Upper lobe of left lung (tissue), 6 donors: ENCODE measurements around the gene GPR173. TPM values are rescaled to one million over a fixed set of nuclear protein-coding genes. Genes with fewer than 3 reads are reported as not detected.

ENCODE experiments used
- ATAC-seq, 2 donors: fragments of 200-7000 bp; cut with Tn5 transposase; one replicate each; pipeline ENCODE4 v1.9.1; 2022; ENCODE audit warnings: mild to moderate bottlenecking in 2 of 2, moderate library complexity in 2 of 2; ENCODE audit not compliant: low FRiP score in 2 of 2
- DNase-seq, 2 donors: peaks; one replicate each; pipeline ENCODE4 v3.0.0-alpha.2; 2019 to 2020
- H3K27ac ChIP-seq, 4 donors: fragments of 200-600 bp; sonication (generic); one replicate each; pipeline ENCODE4 v1.5.1; 2016 to 2019
- H3K27me3 ChIP-seq, 4 donors: fragments of 200-600 bp; sonication (generic); one replicate each; pipeline ENCODE4 v1.5.1; 2017 to 2019
- H3K36me3 ChIP-seq, 4 donors: fragments of 200-600 bp; sonication (generic); one replicate each; pipeline ENCODE4 v1.5.1; 2016 to 2019
- H3K4me1 ChIP-seq, 4 donors: fragments of 200-600 bp; sonication (generic); one replicate each; pipeline ENCODE4 v1.5.1; 2018 to 2019
- H3K4me3 ChIP-seq, 4 donors: fragments of 200-600 bp; sonication (generic); one replicate each; pipeline ENCODE4 v1.5.1; 2017 to 2019; ENCODE audit warnings: mild to moderate bottlenecking in 2 of 4, moderate library complexity in 1 of 4
- H3K9me3 ChIP-seq, 4 donors: fragments of 200-600 bp; sonication (generic); one replicate each; pipeline ENCODE4 v1.5.1; 2018 to 2019
- CTCF ChIP-seq, 6 experiments: fragments of 450-650 bp in 4 of 6; fragments of 200-600 bp in 2 of 6; sonication (generic) in 2 of 6; IDR thresholded peaks; one replicate each; pipeline ENCODE4 v1.5.1; 2016 to 2019; ENCODE audit warnings: antibody characterized with exemption in 6 of 6
- EP300 ChIP-seq, 4 donors: sonication (generic); formaldehyde crosslinking; IDR thresholded peaks; one replicate each; pipeline ENCODE4 v1.5.1; 2017; ENCODE audit warnings: antibody characterized with exemption in 4 of 4, control low read depth in 2 of 4
- POLR2A ChIP-seq, 4 donors: fragments of 450-650 bp; IDR thresholded peaks; one replicate each; pipeline ENCODE4 v1.5.1; 2016 to 2017; ENCODE audit warnings: antibody characterized with exemption in 4 of 4, mild to moderate bottlenecking in 2 of 4
- POLR2AphosphoS5 ChIP-seq, 2 donors: sonication (generic); formaldehyde crosslinking; IDR thresholded peaks; one replicate each; pipeline ENCODE4 v1.5.1; 2017; ENCODE audit warnings: antibody characterized with exemption in 2 of 2
- WGBS, 2 donors: methylation state at CpG; one replicate each; pipeline ENCODE4 v1.1.5; 2017 to 2018; 5-methylcytosine and 5-hydroxymethylcytosine counted together
- total RNA-seq, 6 donors: library from RNA; depleted of rRNA in 4 of 6; stranded (reverse); fragments of >200 nt in 4 of 6; gene quantifications; one replicate each; pipeline versions ENCODE4 v1.1.0 to v1.2.1, GENCODE V29; 2016 to 2021
- donor health status: DM: no; HTN: no; CAD: no; lungs with moderate emphysema.
- donor health status: DM: no; HTN: yes; CAD: no; lungs with severe emphysema.

GPR173 gene
- total RNA-seq, 6 donors from 2014 or later: 0.46 to 1.3 (median 0.95) TPM

- Histone ChIP-seq H3K36me3 (no peaks in the 10 kb centered on the region), H3K4me1 (peaks cover 0 to 4% (median 0%) of the 10 kb centered on the region in 4 donors), H3K9me3 (no peaks in the 10 kb centered on the region), H3K4me3 (no peak overlapping the region), H3K27ac (no peak overlapping the region), H3K27me3 (no peaks in the 10 kb centered on the region)
- ATAC-seq (no peak), DNase-seq (no peak)
- 82 to 87% methylated on average over 3 of the region's 3 CpGs for WGBS, 2 donors
- no peak for TF ChIP-seq EP300 (IDR thresholded peaks at IDR 0.05)
- no peak for TF ChIP-seq CTCF (IDR thresholded peaks at IDR 0.05)
- no peak for TF ChIP-seq POLR2AphosphoS5 (IDR thresholded peaks at IDR 0.05)
- no peak for TF ChIP-seq POLR2A (IDR thresholded peaks at IDR 0.05)
Measured at GRCh38 chrX:53095796-53096195, 47.2 kb downstream of the GPR173 start.

DNA sequence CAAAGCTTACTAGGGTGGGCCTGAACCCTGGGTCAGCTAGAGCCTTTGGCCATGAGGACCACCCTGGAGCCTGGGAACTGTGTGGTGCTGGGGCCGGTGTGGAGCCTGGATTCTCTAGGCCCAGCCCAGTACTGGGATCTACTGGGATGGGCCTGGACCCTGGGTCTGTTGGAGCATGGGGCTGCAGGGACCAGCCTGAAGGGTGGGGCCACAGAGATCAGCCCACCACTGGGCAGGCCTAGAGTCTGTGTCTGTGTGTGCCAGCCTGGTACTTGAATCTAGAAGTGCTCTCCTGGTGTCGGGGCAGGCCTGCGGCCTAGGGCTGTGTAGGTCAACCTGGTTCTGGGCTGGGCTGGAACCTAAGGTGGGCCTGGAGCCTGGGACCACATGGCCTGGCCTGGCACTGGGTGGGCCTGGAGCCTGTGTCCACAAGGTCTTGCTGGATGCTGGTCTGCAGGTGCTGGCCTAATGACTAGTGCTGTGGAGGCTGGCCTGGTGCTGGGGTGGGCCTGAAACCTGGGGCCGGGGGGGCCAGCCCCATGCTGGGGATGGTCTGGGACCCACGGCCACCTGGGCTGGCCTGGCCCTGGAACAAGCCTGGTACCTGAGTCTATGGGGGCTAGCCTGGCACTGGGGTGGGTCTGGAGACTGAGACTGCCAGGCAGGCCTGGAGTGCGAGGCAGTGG is 66.4 kb downstream of the GPR173 start:
- no peak overlapping the region for H3K27ac ChIP-seq
- H3K4me1 ChIP-seq: no peaks in the 10 kb centered on the region
- no peaks in the 10 kb centered on the region for H3K9me3 ChIP-seq
- DNase-seq: peak in 1 of 2 donors; percentile 36
- H3K4me3 ChIP-seq: no peak overlapping the region
- WGBS, 2 donors: 97% methylated on average over 4 of the region's 6 CpGs; no CpG with 5 or more reads in 1 of the 2 donors
- TF ChIP-seq POLR2A (IDR thresholded peaks at IDR 0.05) (no peak), EP300 (IDR thresholded peaks at IDR 0.05) (no peak), POLR2AphosphoS5 (IDR thresholded peaks at IDR 0.05) (no peak), CTCF (IDR thresholded peaks at IDR 0.05) (no peak)
- peak in 1 of 2 donors; percentile 26 for ATAC-seq
- H3K36me3 ChIP-seq: peaks cover 0 to 5% (median 0%) of the 10 kb centered on the region in 4 donors
- no peaks in the 10 kb centered on the region for H3K27me3 ChIP-seq

GRCh38 chrX:53115550-53115874 is 66.9 kb downstream of the GPR173 start:
- peak in 1 of 2 donors; percentile 40 for ATAC-seq
- 59 to 100% methylated on average over 1 to 2 of the region's 2 CpGs for WGBS, 2 donors
- H3K4me1 ChIP-seq: no peaks in the 10 kb centered on the region
- H3K27me3 ChIP-seq: no peaks in the 10 kb centered on the region
- H3K27ac ChIP-seq: no peak overlapping the region
- H3K9me3 ChIP-seq: no peaks in the 10 kb centered on the region
- TF ChIP-seq POLR2A (IDR thresholded peaks at IDR 0.05) (no peak), POLR2AphosphoS5 (IDR thresholded peaks at IDR 0.05) (no peak), EP300 (IDR thresholded peaks at IDR 0.05) (no peak), CTCF (IDR thresholded peaks at IDR 0.05) (no peak)
- H3K4me3 ChIP-seq: no peak overlapping the region
- peaks cover 0 to 5% (median 0%) of the 10 kb centered on the region in 4 donors for H3K36me3 ChIP-seq
- no peak for DNase-seq

GRCh38 chrX:53116101-53116500 is 67.5 kb downstream of the GPR173 start:
- Histone ChIP-seq H3K36me3 (peaks cover 0 to 5% (median 0%) of the 10 kb centered on the region in 4 donors), H3K4me1 (no peaks in the 10 kb centered on the region), H3K9me3 (no peaks in the 10 kb centered on the region), H3K27me3 (no peaks in the 10 kb centered on the region), H3K27ac (no peak overlapping the region), H3K4me3 (no peak overlapping the region)
- TF ChIP-seq POLR2A (IDR thresholded peaks at IDR 0.05): no peak
- DNase-seq (no peak), ATAC-seq (peak in 1 of 2 donors; percentile 61)
- 60 to 68% methylated on average over 3 of the region's 3 CpGs for WGBS, 2 donors

- no peaks in the 10 kb centered on the region for H3K27me3 ChIP-seq
- TF ChIP-seq POLR2AphosphoS5 (IDR thresholded peaks at IDR 0.05): no peak
- TF ChIP-seq CTCF (IDR thresholded peaks at IDR 0.05): no peak
- no peak for TF ChIP-seq EP300 (IDR thresholded peaks at IDR 0.05)
- TF ChIP-seq POLR2A (IDR thresholded peaks at IDR 0.05): no peak
- H3K27ac ChIP-seq: no peak overlapping the region
- no peaks in the 10 kb centered on the region for H3K9me3 ChIP-seq
- H3K36me3 ChIP-seq: no peaks in the 10 kb centered on the region
- 62 to 67% methylated on average over 1 of the region's 1 CpG for WGBS, 2 donors
- no peaks in the 10 kb centered on the region for H3K4me1 ChIP-seq
- no peak for ATAC-seq
- no peak overlapping the region for H3K4me3 ChIP-seq
- DNase-seq: no peak
Measured at GRCh38 chrX:53122013-53122412, 73.4 kb downstream of the GPR173 start.
